ENCODE measurements around the gene USP35.
"Not testable (repeated sequence)": the region's sequence is repeated elsewhere in the genome, so short reads cannot be mapped to it uniquely, and the experiment has no call there.

Gene USP35

DNA sequence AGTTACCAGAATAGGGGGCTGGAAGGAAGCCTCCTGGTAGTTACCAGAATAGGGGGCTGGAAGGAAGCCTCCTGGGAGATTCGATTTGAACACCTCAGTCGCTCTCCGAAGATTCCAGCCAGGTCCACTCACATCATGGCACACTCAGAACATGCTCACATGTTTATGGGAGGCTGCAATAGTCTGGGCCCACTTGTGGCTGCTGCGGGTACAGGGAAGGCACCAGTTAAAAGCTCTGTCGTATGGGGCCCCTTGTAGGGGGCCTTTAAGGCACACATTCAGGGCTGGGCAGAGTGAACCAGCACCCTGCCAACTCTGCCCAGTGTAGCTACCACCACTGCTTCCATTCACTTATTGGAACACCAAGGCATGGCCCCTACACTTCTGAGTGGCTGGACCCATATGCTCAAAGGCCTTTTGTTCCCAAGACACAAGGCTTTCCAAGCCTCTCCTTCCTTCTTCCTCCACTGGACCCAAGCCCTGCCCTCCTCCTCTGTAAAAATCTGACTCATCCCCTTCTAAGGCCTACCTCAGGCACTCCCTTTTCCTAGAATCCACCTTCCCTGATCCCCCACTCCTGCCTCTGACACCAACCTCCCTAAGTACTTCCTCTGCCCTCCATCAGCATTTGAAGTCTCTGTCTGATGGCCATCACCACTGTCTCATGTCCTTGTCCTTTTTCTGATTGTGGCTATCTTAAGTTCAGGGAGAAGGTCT, 28.0 kb downstream of the USP35 start:
- no peak for DNase-seq

DNA sequence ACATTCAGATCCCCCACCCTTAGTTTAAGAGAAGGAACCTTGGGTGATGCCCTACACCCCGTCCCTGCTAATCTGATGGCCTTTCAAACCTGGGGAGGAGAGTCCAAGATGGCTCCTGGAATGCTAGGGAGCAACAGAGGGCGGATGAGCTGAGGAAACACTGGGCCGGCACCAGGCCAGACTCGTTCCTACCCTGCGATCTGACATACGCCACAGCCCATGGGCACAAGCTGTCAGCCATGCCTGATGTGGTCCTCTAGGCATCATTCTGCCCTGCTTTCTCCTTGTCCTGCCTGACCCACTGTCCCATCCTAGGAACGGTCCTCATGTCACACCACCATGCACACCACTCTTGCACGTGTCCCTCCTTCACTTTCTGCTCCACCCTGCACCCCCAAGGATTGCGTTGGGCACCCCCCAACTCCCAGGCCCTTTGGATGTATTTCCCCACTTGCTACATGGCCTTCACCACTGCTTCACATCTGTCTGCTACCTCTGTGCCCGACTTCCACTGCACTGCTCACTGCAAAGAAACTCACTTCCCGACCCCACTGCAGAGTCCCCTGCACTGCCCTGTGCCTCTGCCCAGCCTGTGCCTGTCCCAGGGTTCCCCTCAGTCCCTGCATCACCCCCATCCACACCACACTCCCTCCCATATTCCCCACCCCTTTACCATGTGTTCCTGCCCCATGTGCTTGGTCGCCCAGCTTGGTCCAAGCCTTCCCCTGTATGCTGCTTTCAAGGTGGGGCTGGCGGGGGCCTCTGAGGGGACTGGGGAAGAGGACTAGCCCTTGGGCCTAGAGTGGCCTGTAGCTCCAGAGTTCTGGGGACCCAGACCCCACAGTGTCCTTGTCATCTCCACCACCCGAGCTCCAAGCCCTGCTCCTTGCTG, 29.2 kb downstream of the USP35 start:
- DNase-seq = no peak

DNA sequence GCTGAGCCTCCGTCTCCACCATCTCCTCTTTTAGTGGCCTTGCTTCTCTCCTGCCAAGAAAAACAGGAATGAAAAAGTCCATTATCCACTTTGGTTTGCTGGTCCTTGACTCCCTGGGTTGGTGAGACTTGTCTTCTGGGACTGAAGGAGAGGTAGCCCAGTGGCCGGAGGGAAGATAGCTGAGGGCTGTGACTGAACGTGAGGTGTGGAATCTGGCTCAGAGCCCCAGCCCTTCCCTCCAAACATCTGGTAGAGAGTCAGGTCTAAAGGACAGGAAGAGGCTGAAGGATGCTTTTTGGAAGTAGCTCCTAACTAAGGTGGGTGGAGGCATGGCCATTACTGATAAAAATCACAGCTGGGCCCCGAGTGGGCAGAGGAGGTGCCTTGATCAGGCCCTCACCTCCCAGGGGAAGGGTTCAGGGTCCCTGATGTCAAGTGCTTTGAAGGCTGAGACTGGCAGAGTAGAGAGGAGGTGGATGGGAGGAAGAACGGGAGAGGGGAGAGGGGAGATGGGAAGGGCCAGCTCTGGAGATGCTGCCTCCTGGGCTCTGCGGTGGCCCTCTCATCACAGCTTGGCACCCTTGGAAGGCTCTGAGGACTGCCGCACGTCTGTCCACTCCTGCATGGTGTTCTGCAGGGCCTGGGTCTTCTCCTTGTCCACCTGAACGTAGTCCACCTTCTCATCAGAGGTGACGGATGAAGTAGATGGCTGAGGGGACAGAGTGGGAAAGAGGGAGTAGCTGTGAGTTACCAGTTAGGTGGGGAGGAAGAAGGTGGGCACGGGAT, 30.2 kb downstream of the USP35 start:
- no peak for DNase-seq

DNA sequence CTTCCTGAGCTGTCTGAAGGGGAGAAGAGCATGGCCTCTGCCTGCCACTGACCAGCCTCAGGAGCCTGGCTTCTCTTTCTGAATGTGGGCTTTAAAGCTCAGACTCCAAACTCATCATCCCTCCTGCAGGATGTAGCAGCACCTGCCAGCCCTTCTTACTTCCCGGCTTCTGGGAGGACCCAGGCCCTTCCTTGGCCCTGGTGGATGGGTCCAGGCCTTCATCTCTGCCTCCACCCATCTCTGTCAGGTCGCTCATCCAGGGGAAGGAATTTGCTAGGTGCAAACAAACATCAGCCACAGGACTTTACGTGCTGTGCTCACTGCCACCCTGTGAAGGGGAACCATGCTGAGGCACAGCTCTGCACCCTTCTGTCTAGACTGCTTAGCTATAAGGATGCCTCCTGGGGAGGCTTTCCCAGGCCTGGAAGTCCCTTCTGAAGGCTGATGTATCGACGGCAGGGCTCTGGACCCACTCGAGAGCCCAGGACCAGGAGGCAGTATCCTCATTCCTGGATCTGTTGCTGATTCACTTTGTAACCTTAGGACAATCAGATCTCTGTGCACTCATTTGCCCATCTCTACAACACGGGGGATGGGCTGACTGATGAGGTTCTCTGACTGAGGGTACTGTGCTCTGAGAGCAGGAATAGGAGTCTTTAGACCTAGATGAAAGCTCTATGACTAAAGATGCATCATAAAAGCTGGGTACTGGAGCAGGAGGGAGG, 30.9 kb downstream of the USP35 start:
- DNase-seq = no peak

DNA sequence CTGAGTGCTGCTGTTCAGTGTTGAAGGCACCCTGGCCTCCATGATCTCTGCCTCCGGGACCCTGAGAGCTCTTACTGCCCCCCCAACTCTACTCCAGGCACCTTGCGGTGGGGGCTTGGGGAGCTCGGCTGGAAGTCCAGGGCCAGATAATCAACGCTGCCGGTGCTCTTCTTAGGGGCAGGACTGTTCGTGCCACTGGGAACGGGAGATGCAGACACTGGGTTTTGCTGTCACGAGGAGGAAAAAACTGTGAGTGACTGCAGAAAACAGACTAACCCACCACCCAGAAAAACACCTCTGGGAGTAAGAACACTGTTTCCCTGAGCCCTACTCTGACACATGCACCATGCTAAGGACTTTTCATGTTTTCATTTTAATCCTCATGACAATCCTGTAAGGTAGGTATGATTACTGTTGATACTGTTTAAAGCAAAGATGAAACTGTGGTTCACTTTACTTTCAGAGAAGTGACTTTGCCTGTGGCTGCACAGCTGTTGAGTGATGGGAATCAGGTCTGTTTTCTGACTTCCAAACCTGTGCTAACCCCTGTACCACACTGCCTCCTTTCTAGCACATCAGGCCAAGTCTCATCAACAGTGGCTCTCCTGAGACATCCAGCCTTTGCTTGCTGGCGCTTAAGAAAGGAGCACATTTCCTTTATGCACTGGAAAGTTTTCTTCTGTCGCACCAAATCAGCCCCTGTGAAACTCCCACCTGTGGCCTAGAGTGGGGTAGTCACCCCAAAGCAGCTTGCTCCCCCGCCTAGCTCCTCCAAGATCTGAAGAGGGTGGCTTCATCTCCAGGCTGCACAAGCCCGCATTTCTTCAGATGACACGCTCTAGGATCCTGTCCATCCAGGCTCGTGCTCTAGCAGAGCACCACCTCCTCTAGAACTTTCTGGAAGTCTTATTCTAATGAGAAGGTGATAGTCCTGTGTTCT, 31.8 kb downstream of the USP35 start:
- DNase-seq = no peak

DNA sequence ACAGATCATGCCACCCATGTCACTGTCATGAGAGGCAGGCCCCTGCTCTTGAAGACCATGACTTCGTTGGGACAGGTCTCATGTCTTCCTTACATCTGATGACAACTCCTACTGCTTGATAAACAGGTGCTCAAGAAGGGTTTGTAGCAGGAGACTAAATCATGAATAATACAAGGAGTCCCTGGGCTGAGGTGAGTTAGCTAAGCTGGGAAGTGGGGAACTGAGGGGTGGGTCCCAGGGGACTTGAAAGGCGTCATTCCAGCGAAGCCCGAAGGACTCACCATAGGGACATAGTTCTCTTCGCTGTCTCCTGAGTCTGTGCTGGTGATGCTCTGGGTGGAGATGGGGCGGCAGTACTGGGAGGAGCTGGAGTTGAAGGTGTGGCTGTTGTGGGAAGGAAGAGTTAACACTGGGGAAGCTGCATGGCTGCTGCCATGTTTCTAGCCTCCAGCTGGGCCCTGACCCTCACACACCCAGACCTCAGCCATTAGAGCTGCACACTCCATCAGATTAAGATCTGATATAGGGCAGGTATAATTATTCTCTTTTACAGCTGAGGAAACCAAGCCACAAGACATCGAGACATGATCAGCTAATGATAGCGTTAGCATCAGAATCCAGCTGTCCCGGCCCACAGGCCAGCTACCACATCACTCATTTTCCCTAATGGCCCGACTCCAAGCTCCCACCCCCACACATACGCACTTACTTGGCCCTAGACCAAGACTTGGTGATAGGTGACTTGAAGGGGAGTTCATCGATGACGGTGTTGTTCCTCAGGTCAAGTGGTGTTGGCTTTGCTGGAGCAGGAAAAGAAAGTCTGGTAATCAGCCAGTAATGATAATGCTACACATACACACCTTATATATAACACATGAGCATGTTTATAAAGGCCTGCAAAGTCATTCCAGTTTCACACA, 32.9 kb downstream of the USP35 start:
- no peak for DNase-seq

DNA sequence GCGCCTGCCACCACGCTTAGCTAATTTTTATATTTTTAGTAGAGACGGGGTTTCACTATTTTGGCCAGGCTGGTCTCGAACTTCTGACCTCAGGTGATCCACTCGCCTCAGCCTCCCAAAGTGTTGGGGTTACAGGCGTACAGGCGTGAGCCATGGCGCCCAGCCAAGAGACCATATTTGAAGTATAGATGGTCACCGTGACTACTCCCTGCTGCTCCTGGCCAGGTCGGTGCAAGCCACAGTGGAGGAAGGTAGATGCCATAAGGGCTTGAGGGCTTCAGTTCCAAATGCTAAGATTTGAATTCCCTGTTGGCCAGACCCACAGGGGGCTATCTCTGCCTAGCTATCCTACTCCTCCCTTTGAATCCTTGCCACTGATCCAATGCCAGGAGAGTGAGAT, 34.0 kb downstream of the USP35 start:
- DNase-seq = not testable (repeated sequence)

DNA sequence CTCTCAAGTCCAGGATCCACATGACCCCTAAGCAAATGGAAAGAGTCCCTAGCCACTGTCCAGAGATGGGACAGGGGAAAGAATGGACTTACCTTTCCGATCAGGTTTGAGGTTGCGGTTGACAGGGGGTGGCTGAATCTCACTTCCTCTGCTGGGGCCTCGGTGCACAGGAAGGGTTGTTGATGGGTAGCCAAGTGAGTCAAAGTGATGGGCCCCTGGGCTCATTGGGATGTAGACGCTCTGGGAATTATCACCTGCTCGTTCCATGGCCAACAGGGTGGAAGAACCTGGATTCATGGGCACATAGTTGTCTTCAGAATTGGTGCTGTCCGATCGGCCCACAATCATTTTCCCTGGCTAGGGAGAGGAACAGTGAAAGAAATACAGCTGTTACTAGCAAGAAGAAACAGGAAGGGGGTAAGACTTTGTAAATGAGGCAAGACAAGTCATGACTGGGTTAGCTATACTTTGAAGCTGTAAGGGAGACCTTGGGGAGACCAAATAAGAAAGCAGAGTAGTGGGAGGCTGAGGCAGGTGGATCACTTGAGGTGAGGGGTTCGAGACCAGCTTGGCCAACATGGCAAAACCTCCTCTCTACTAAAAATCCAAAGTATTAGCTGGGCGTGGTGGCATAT, 34.7 kb downstream of the USP35 start:
- DNase-seq = no peak

DNA sequence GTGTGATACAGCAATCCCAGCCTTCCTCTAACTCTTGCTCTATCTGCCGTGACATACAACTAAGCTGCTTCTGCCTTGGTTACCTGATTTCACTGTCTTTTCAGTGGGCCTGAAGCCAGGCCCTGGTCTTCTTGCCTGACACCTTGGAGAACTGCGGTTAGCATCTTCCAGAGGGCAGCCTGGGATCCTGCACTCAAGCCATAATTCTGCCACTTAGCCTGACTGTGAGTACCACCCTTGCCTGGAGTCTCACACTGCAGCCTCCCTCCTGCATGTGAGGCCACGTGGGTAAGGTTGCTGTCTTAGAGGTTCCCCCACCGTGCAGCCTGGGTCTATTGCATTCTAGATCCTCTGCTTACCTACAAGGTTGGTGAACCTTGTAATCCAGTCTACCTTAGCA, 35.8 kb downstream of the USP35 start:
- DNase-seq = no peak

DNA sequence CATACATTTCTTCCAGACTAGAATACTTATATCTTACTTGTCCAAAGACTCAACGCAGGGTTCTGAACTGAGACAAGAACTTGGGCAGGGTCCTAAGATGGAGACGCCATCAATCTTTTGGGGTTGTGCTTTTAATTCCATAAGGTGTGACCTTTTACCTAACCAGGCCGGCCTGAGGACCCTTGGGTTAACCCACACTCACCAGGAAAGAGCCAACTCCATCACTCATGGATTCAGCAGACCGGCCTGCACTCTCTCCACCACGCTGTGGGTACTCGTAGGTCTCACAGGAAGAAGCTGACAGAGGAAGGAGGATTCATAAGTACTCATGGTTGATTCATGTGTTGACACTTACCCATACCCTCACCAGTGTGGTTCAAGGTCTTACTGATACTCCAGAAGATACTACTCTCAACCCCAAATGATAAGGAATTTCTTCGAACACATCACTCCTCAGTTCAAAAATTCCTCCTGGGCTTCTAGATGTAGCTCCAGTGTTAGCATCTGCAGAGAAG, 36.2 kb downstream of the USP35 start:
- DNase-seq = no peak

DNA sequence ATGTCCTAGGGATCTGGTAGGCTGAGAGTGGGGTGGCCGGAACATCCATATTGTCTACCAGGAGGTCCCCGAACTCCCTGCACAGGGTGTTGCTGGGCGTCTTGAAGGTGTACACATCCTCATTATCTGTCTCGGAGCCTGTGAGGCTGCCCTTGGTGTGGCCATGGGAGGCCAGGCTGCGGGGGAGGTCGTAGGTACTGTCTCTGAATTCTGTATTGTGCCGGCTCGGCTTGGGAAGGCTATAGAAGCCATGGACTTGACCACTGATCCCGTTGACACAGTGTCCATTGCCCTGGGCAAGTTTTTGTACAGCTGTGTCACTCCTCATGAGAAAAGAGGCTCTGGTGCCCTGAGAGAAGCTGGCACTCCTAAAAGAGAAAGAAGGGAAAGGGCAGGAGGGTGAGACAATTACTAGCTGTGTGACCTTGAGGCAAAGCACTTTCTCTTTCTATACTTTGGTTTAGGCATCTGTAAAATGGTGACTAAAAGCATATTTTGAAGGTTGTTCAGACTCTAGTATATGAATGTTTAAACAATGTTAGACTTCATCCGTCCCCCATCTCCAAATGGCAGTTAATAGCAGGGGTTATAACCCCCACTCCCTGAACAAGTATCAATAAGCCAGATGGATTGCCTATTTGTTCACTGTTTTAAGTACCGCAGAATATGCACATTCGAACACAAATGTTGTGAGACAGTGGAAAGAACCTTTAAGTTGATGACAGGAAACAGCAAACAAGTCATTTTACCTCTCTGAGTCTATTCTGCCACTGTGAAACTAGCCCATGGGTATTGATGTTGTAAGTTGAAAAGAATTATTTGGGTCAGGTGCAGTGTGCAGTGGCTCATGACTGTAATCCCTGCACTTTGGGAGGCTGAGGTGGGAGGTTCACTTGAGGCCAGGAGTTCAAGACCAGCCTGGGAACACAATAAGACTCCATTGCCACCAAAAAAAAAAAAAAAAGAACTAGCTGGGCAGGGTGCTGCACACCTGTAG, 38.3 kb downstream of the USP35 start:
- no peak for DNase-seq

DNA sequence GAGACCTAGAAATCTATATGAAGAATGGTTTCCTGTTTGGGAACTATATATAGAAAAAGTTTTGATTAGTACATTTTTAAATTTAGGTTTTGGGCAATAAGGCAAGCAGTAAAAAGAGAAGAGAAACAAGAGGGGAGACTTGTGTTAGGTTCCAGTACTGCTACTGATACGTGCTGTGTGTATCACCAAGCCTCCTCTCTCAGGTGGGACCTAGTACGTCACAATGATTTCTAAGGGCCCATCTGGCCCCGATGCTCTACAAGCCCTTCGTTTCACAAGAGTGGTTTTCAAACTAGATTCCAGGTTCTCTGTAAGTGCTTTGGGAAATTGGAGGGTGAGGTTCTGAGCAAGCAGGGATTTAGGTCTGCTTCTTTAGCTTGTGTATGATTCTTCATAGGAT, 39.2 kb downstream of the USP35 start:
- no peak for DNase-seq

DNA sequence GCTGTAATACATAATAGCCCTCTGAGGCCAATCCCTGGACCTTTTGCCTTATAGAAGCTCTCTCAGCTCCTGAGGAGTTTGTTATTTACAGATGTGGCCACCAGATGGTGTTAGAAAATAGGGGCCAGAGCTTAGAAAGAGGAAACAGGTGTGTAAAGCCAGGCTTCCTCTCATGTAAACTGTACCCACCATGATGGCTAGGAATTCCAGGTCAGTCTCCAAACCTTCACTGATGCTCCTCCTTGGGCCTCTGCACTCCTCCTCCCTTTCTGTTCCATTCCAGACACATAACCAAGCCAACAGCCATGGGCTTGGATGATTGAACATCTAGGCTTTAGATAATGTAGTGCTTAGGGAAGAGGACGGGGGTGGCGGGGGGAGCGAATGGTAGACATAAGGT, 39.7 kb downstream of the USP35 start:
- DNase-seq = peak; percentile 55

DNA sequence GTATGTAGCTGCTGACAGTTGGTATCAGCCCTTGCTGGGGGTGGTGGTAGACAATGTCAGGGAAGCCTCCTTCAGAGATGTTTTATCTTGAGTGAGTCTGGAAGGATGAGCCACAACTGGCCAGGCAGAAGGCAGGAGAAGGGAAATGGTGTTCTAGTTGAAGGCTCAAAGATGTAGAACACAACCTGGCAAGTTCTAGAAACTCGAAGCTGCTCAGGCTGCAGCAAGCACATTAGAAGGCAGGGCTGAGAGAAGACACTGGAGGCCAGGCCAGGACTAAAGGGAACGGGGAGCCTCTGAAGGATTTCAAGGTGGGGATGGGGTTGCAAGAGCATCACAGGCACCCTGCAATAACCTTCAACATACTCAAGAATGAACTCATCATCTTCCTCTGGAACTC, 40.4 kb downstream of the USP35 start:
- no peak for DNase-seq

DNA sequence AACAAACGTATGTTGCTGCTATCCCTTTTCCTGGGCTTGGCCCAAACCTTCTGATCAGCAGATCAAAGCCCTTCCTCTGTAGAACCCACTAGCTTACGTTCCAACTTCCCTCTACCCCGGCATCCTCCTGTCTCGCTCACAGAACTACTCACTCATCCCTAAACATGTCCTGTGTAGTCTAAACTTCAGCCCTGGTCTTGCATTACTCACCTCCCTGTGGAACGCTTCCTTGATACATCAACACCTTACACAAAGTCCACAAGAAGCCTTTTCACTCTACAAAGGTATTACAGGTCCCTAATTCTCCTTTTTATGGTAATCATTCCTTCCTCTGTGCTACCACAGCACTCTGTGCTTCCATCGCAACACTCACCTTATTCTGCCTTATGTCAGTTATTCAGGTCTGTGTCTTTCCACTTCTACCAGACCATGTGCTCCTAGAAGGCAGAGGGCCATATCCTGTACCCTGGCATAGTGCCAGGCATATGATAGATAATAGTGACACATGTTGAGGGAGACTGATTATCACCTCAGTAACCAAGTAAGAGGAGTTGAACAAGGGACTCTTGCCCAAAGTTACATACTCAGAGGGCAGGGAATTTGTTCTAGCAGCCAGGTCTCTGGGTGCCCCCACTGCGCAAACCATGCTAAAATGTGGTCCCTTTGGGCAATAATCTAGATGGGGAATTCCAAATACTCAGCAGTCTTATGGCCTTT, 41.6 kb downstream of the USP35 start:
- DNase-seq = no peak

DNA sequence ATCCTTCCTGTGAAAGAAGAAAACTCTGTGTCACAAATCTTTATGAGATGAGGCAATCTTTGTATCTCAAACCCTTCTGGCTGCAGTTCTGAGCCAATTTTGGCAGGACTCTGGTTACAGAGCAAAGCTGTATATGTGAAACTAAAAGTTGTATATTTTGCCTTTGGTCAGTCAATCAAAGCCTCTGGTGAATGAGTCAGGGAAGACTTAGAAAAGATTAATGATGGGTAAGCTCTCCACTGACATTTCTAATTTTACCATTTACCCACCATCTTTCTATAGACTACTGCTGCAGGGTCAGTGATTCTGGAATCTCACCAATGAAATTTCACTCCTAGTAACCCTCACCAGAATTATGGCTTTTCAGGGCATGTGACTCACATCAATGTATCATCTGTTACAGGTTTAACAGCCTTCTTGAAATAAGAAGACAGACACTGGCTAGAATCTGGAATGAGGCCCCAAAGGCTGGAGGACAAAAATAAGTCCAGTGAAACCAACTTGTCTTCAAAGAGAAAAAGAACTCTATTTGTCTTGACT, 43.3 kb downstream of the USP35 start:
- DNase-seq = peak; percentile 89

DNA sequence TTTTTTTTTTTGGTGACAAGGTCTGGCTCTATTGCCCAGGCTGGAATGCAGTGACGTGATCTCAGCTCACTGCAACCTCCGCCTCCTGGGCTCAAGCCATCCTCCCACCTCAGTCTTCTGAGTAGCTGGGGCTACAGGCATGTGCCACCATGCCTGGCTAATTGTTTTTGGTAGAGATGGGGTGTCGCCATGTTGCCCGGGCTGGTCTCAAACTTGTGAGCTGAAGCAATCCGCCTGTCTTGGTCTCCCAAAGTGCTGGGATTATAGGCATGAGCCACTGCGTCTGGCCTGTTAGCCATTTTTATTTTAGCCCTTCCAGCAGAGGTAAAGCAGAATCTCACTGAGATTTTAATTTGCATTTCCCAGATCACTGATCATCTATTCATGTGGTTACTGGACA, 44.3 kb downstream of the USP35 start:
- not testable (repeated sequence) for DNase-seq

All from fibroblast of skin of right quadriceps (primary cell).